AG09309 (cell line): Measurements from ENCODE around the gene TPI1.

Experiments used
- DNase-seq: peaks from one replicate; pipeline ENCODE4 v3.0.0-alpha.2; 2010; ENCODE audit warnings: low read depth
- H3K4me3 ChIP-seq: 2 replicates; pipeline ENCODE4 v1.5.1; 2011; ENCODE audit warnings: mild to moderate bottlenecking, low read depth, low read length, moderate library complexity; ENCODE audit not compliant: control insufficient read depth
- CTCF ChIP-seq: IDR thresholded peaks from 2 replicates; pipeline ENCODE4 v1.5.1; 2011; ENCODE audit warnings: mild to moderate bottlenecking, low read depth, low read length, inconsistent platforms; ENCODE audit not compliant: insufficient read depth, control insufficient read depth; ENCODE audit errors: missing control alignments

Gene TPI1

GRCh38 chr12:6828781-6829535 lies 38.4 kb upstream of the TPI1 start:
- no peak for TF ChIP-seq CTCF
- peak overlapping the region; percentile 53 for H3K4me3 ChIP-seq
- DNase-seq, result no peak

- DNase-seq, result no peak
- peak; percentile 48 for TF ChIP-seq CTCF
- peak overlapping the region; percentile 53 for H3K4me3 ChIP-seq
Observed at GRCh38 chr12:6829536-6830220, 37.7 kb upstream of the TPI1 start.

- peak overlapping the region; percentile 53; the same call in 1 of the 2 replicates for H3K4me3 ChIP-seq
- no peak for DNase-seq
- no peak for TF ChIP-seq CTCF
Observed at GRCh38 chr12:6830286-6830890, 36.9 kb upstream of the TPI1 start.

- no peak for DNase-seq
- no peak for TF ChIP-seq CTCF
- no peak overlapping the region for H3K4me3 ChIP-seq
Observed at GRCh38 chr12:6830999-6831398, 36.3 kb upstream of the TPI1 start.

GRCh38 chr12:6831450-6831995 lies 35.8 kb upstream of the TPI1 start:
- H3K4me3 ChIP-seq, result no peak overlapping the region
- no peak for DNase-seq
- TF ChIP-seq CTCF, result no peak

- no peak overlapping the region for H3K4me3 ChIP-seq
- TF ChIP-seq CTCF, result no peak
- DNase-seq, result no peak
Observed at GRCh38 chr12:6832125-6832524, 35.2 kb upstream of the TPI1 start.
